HG03575 (cell line): ENCODE measurements around the gene RANBP1.
"Not testable (repeated sequence)": the region's sequence is repeated elsewhere in the genome, so short reads cannot be mapped to it uniquely, and the experiment has no call there.

Experiments
- ATAC-seq: cut with Tn5 transposase; IDR thresholded peaks from one replicate; pipeline ENCODE4 v1.9.1; 2021; ENCODE audit not compliant: unreplicated experiment, insufficient number of reproducible peaks, low FRiP score; ENCODE audit errors: extremely low read depth

The RANBP1 gene

DNA sequence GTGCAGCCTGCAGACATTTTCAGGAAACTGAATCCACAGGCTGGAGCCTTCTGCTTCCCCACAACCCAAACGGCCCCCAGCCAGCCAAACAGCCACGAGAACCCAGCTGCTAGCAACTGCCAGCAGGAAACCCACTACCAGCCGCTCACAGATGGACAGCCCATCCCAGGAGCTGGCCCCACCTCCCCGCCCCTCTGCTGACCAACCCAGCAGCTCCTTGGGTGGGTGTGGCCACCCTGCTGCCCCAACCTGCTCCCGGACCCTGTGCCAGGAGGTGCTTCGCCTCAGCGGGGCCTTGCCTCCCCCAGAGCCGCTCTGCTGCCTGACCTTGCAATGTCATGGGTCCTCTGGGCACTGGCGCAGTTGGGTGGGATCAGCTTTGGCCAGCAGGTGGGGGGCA is 43.2 kb downstream of the RANBP1 start:
- no peak for ATAC-seq

DNA sequence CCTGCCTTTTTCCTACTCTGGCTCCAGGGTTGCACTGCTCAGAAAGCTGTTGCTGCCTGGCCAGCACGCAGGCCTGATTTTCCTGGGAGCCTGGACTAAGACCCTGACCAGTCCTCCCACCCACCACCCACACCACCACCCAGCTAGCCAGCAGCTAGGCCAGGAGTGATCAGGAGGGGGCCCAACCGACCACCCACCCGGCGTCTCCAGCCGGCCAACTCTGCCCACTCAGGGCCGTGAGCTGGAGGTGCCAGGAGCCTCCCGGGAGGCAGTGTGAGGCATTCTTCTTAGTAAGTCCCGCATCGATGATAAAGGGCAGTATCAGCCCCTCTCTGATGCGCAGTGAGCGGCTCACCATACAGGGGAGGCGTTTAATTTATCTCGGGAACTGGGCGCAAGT is 43.6 kb downstream of the RANBP1 start:
- ATAC-seq = not testable (repeated sequence)

DNA sequence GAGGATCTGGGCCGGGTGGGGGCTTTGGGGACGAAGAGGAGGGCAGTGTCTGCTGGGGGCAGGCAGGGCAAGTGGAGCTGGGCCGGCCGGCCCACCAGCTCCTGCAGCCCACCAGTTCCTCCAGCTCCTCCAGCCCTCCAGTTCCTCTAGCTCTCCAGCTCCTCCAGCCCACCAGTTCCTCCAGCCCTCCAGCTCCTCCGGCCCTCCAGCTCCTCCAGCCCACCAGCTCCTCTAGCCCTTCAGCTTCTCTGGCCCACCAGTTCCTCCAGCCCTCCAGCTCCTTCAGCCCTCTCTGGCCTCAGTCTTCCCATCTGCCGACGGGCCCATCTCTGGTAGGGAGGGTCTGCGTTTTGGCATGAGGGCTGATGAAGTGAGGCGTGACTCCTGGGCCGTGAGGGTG is 44.1 kb downstream of the RANBP1 start:
- no peak for ATAC-seq

DNA sequence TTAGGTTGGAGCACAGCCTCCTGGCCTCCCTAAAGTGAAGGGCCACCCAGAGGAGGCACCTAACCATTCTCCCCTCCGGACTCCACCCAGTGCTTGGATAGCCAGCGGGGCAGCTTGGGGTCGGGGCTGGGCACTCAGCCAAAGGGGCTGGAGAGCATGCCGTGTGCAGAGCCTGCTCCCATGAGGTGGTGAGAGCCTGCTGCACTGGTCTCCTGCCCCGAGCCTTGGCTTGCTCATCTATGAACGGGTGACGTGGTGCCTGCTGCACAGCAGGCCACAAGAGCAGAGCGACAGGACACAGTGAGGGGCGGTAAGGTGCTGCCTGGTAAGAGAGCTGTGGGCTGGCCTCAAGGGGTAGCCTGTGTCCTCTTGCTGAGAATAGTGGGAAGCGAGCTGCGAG is 49.0 kb downstream of the RANBP1 start:
- ATAC-seq = no peak

DNA sequence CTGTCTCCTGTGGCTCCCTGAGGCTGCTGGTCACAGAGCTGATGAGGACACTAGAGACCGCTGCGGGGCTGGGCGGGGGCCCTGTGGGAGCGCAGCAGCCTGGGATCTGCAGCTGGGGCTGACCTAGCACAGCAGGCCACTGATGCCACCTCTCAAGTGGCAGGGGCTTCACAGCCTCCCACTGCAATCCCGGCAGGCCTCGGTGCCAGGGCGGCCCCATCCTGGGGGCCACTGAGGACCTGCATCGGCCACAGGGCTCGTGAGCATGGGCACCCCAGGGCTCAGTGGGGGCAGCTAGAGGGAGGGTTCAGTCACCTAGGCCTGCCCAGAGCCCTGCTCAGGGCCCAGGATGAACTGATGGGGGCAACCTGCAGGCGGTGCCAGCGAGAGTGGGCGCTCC is 49.5 kb downstream of the RANBP1 start:
- no peak for ATAC-seq

DNA sequence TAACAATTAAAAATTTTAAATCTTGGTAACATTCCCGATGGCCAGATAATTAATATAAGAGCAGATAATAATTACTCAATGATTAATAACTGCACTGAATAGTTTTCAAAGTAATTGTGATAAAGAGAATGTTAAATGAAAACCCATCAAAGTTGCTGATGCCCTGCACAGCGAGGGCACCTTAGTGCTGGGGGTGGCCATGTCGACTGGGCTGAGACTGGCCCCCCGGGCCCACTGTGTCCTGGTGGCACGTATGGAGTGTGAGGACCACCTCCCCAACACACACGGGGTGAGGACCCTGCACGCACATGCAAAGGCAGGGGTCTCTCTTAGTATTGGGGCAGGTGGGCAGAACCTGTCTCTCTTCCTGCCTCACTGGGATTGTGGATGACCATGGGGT is 50.0 kb downstream of the RANBP1 start:
- ATAC-seq = no peak

DNA sequence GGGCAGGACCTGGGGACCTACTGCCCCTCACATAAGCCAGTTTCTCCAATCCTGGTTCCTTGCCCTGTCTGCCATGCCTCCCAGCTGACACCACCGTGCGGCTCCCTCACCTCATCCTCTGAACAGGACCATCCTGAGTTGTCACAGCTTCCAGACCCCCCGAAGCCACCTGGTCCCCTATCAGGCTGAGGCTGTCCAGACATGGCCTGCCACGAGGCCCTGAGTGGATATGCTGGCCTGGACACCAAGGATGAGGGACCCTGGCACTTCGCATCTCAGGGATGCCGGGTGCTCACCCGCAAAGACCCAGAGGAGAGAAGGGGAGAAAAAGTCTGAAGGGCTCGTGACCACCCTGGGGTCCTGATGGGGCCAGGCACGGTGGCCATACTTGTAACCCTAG is 50.8 kb downstream of the RANBP1 start:
- ATAC-seq = no peak

DNA sequence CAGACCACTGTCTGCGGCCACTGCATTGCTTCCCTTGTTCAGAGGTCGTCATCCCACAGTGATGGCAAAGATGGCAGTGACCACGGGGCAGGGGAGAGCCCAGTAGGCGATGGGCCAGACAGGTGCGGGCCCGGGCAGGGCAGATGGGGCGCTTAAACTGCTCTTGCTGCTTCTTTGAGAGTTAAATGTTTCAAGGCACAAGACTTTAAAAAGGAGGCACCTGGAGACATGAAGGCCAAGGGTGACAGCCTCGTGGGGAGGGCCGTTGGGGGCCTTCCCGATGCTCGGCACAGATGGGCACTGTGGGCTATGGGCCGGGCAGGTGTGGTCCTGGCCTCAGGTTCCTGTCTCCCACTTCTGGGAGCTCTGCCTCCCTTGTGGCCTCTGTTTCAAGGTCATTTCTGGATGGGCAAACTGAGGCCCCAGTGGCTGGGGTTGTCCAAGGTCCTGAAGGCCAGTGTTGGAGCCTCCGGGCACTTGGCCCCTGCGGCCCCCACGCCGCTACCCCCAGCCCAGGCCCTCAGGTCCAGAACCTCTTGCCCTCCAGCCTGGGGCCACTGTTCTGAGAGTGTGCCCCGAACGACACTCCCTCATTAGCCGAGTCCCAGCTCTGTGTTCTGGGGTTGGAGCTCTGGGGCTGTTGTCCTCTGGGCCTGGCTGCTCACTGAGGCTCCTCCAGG is 51.9 kb downstream of the RANBP1 start:
- no peak for ATAC-seq

DNA sequence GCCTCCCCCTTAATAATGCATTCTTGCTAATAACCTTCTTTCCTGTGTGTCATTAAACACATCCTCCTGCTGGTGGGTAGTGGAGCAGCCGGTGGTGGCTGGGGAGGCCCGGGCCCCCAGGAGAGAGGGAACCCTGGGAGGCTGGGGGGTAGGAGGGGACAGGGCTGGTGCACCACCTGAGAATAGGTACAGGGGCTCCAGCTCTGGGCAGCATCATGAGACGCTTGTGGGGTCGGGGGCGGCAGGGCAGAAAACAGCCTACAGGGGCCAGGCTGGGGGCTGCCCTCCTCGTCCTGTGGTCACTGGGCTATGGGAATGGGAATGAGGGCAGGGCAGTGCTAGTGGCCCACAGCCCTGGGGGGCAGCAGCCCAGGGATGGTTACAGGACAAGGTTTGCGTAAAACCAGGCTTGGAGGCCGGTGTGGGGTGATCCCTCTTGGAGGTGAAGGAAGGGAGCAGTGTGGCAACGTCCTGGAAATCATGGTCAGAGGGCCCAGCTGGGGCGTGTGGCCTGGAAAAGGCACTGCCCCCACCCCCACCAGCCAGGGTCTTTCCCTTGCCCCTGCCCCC is 53.4 kb downstream of the RANBP1 start:
- ATAC-seq = no peak

DNA sequence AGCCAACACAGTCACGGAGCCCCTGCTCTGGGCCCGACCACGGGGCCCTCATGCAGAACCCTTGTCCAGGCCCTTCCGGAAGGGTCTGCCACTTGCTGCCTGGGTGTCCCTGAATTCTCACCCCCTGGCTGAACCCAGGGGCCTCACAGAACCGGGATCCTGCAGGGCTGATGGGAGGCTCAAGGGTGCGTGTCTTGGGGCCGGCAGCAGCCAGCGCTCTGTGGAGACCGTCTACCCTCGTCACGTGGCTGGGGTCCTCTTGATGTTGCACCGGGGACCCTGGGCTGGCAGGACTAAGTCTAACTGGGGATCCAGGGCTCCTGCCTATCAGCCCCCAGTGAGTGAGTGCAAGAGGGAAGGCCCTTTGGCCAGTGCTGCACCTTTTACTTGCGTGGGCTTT is 54.3 kb downstream of the RANBP1 start:
- ATAC-seq = no peak

DNA sequence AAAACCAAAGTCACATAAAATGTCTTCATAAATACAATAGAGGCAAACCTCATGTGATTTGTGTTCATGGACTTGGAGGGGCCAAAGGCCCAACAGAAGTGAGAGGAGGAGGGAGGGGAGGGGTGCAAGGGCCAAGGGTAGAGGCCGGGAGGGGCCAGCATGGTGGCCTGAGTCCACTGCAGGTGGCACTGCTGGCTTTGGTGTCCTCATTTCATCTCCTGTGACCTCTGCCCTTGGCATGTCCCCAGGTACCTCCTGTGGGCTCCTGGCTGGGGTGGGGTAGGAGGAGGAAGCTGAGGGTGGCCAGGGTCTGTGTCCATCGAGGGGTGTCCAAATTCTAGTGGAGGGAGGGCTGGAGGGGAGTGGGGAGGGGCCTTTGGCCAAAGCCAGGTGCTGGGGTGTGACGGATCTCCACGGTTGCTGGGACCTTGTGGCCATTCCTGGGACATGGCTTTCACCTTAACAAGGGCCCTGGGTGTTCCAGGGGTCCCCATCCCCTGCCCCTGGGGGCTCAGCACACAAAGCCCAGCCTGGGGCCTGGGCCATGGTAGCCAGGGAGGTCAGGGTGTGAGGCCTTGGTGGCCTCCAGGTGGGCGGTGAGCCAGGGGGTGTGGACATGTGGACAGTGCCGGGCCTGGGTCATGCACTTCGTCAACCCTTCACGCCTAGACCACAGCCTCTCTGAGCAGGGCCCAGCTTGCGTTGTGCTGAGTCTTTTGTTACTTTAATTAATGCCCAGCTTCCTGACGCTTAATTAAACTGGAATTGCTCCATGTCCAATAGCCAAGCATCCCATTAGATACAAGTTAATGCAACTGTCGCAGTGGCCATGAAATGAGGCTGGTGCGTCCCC is 55.6 kb downstream of the RANBP1 start:
- ATAC-seq = no peak

DNA sequence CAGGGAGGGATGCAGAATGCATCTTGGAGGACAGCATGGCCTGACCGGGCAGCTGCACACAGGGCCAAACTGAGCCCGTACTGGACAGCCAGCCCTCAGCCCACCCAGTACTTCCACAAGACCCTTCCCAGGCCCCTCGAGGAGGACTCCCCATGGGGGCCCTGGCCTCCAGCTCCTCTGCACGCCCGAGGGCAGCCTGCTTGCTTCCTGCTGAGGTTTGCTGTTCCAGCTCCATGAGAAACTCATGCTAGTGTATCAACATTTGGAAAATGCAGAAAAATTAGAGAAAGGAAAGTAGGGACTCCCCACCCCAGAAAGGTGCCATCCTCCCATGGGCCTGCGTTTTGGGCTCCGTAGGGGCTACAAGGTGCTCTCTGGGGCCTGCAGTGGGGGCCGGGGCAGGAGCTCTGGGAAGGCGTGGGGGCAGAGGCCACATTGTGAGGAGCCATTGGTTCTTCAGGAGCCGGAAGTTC is 56.3 kb downstream of the RANBP1 start:
- ATAC-seq = no peak

DNA sequence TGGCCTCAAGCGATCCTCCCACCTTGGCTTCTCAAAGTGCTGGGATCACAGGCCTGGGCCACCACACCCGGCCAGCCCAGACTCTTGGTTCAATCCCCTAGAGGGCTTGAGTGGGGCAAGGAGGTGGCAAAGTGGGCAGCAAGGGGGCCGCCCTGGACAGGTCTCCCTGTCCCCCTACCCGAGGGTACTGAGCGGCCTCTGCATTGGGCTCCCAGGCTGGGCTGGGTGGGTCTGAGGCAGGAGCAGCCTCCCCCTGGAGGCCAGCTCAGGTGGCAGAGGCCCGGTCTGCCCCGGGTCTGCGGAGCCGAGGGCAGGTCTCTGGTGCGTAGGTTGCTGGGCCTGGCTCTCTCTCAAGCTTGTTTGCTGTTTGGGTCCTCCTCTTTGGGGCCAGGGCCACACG is 57.3 kb downstream of the RANBP1 start:
- ATAC-seq = no peak

DNA sequence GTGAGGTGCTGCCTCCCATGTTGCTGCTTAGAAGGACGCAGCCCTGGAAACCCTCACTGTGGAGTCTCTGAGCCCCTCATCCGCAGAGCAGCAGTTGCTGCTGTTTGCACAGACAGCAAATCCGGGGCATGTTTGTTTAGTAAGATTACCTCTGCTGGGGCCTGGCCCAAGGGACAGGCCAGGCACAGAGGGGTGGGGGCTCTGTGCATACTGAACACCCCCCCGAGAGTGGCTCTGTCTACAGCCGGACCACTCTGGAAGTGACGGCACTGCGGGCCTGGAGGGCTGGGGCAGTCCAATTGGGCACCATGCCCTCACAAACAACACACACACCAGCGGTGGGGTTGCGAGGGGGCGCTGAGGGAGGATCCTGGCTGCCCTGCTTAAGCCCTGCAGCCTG is 57.9 kb downstream of the RANBP1 start:
- ATAC-seq = no peak

DNA sequence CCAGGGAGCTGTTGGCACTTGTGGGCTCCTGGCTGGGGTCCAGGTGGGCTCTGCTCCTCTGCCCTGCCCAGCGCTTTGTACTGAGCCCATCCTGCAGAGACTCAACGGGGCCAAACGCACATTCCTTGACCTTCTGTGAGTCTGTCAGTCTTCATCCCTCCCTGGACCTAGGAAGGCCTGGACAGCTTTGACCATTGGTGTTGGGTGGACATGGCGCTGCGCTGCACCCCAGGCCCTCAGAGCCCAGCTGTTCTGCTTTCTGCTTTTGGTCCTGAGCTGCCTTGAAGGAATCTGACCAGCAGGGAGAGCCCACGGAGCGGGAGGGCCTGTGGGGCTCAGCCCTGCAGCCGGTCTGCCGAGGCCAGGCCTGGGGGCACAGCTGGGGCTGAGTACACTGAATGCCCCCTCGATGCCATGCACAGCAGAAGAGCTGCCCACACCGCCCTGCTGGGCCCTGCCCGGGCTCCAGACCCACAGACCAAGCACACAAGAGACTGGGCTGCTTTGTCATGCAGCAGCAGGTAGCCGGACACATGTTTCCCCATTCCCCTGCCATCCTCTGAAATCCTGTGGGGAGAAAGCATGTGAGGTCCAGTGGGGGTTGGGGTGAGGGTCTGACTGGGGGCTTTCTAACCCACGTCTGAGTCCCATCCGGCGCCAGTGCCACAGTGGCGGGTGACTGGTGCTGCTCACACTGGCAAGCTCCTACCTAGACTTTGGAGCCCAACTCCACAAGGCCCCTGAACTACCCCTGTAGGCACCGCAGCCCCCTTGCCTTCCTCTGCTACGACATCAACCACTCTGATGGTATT is 59.1 kb downstream of the RANBP1 start:
- no peak for ATAC-seq

DNA sequence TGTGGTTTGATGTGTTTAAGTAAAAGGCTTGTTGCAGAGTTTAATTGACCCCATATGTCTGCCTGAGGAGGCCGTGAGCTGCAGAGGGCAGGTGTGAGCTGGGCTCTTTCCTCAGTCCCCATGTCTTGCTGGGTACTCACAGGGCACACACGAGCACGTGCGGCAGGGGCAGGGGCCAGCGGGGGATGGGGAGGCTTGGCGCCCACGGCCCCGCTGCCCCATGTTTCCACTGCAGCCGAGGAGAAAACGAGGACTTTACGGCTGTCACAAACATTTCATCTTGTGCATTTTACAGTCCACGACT is 59.6 kb downstream of the RANBP1 start:
- ATAC-seq = no peak

DNA sequence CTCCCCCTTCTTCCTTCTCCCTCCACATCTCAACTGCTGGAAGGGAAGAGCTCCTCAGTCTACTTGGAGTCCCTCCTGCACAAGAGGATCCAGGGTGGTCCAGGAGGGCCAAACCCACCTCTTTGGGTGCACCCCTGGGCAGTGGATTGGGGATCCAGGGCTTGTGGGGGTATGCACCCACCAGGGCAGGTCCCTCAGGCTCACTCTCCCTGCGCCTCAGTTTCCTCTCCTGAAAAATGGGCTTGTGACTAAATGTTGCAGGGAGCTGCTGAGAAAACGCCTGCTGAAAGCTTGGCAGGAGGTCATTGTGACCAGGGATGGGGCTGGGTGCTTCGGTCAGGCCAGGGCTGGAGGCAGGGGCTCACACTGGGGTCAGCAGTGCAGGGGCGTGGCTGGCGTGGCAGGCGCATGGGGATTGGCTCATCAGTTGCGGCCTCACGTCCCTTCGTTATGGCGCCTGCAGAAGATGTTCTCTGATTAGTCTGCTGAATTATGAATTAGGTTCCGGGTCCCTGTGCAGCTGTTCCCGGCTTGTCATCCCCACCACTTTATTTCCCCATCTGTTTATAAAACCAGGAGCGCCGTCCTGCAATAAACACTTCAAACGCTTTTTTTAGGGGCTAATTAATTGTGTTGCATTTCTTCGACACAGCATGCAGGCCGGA is 60.6 kb downstream of the RANBP1 start:
- ATAC-seq = no peak
